ENCODE data around the gene LONRF2.

LONRF2 gene

DNA sequence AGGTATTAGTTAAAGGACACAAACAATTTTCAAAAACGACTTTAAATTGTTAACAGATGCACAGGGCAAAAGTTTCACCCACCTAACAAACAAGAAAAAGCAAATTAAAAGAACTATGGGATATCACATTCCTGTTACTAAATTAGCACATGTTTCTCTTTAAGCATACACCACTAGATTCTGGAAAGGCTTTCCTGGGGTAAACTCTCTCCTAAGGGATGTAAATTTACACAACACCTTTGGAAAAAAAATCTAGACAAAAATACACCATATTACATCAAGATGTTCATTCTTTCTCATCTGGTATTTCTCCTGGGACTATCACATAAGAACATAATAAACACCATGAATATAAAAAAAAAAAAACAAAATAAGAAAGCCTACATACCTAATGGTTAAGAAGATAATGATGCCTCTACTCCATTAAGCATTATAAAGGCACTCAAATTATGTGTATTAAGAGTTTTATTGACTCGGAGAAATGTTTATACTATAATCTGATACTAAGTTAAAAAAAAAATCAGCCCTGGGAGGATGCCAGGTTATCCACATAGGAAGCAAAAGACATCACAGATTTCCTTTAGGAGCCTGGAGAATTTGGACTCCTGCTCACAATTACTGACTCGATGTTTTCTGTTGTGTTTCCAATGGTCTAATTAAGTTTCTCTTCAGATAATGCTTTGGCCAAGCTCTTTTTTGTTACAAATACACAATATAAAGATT is 97.2 kb downstream of the LONRF2 start:
- DNase-seq (ENCODE audit: insufficient read length) (no peak), FAIRE-seq (no peak)
- TF ChIP-seq TAF1 (IDR thresholded peaks at IDR 0.05; ENCODE audit: borderline replicate concordance, low read depth, low read length) (no peak), POLR2AphosphoS5 (IDR thresholded peaks at IDR 0.05; ENCODE audit: low read depth, low read length) (no peak), POLR2A (IDR thresholded peaks at IDR 0.05; ENCODE audit: low read depth, low read length) (no peak)

DNA sequence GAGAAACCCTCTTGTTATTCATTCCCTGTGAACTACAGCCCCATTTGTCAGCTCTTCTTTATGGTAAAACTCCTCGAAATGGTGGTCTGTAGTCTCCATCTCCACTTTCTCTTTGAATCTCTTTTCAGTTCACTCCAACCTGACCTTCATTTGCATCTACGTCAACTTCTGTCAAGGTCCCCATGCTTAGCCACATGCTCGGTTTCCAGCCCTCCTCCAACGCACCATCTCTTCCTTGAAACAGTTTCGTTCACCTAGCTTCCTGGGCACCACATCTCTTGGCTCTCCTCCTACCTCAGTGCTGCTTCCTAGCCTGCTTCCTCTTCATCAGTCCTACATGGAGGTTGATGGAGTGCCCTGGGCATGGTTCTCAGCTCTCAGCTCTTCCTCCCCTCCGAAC is 98.8 kb downstream of the LONRF2 start:
- TF ChIP-seq POLR2A (IDR thresholded peaks at IDR 0.05; ENCODE audit: low read depth, low read length), result no peak
- TF ChIP-seq TAF1 (IDR thresholded peaks at IDR 0.05; ENCODE audit: borderline replicate concordance, low read depth, low read length), result no peak
- TF ChIP-seq POLR2AphosphoS5 (IDR thresholded peaks at IDR 0.05; ENCODE audit: low read depth, low read length), result no peak
- FAIRE-seq, result no peak
- DNase-seq (ENCODE audit: insufficient read length), result no peak

All from GM12892 (cell line).